Neural cell (in vitro differentiated cells): ENCODE results near the gene PRKAR1B.

Experiments used
- EZH2 ChIP-seq: fragments of 200-600, 300-800 bp; shearing (Covaris generic), sonication (generic); IDR thresholded peaks from 2 replicates; pipeline ENCODE4 v1.6.1; 2014; ENCODE audit warnings: antibody characterized with exemption, low read length, borderline replicate concordance, mild to moderate bottlenecking; ENCODE audit not compliant: insufficient read depth, poor library complexity, severe bottlenecking
- RAD21 ChIP-seq: fragments of 450-650 bp; conservative IDR thresholded peaks from 2 replicates; pipeline ENCODE4 v1.6.1; 2014; ENCODE audit warnings: antibody characterized with exemption, mild to moderate bottlenecking, moderate library complexity
- SMC3 ChIP-seq: fragments of 450-650 bp; conservative IDR thresholded peaks from 2 replicates; pipeline ENCODE4 v1.6.1; 2014; ENCODE audit warnings: antibody characterized with exemption, mild to moderate bottlenecking, moderate library complexity; ENCODE audit not compliant: poor library complexity
- TF ChIP-seq, protein P1 (sequence below): fragments of 450-650 bp; IDR thresholded peaks from 2 replicates; pipeline ENCODE4 v1.5.1; 2014; ENCODE audit warnings: antibody characterized with exemption, mild to moderate bottlenecking, moderate library complexity; ENCODE audit not compliant: poor library complexity, severe bottlenecking

DNA sequence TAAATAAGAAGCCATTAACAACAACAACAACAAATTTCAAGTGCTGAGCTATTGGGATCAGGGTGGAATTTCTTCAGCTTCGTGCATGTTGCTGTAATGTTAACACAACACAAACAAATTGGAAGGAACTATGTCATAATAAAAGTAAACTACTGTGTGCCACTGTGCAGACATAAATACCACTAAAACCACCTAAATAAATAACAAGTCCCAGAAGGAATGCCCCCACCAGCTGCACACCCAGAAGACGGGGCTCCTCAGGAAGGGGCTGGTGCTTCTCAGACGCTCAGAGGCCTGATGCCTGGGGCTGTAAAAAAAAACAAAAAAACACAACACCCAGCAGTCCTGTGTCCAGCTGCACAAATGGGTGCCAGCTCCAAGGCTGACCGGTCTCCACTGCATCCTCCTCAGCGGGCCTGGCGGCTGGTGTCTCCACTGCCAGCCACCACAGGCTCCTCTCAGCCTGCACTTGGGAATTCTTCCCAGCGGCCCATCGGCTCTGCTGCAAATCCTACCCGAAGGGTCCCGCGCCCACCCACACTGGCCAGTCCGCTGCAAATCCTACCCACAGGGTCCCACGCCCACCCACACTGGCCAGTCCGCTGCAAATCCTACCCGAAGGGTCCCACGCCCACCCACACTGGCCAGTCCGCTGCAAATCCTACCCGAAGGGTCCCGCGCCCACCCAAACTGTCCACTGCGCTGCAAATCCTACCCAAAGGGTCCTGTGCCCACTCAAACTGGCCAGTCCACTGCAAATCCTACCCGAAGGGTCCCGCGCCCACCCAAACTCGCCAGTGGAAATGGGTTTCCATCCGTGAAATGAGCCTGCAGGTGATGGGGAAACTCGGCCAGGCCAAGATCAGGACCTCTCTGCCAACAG lies 36.4 kb downstream of the PRKAR1B start:
- TF ChIP-seq, protein P1, sequence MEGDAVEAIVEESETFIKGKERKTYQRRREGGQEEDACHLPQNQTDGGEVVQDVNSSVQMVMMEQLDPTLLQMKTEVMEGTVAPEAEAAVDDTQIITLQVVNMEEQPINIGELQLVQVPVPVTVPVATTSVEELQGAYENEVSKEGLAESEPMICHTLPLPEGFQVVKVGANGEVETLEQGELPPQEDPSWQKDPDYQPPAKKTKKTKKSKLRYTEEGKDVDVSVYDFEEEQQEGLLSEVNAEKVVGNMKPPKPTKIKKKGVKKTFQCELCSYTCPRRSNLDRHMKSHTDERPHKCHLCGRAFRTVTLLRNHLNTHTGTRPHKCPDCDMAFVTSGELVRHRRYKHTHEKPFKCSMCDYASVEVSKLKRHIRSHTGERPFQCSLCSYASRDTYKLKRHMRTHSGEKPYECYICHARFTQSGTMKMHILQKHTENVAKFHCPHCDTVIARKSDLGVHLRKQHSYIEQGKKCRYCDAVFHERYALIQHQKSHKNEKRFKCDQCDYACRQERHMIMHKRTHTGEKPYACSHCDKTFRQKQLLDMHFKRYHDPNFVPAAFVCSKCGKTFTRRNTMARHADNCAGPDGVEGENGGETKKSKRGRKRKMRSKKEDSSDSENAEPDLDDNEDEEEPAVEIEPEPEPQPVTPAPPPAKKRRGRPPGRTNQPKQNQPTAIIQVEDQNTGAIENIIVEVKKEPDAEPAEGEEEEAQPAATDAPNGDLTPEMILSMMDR, result no peak
- TF ChIP-seq RAD21 (no peak), EZH2 (no peak), SMC3 (no peak)
